Measurements from ENCODE around the gene KAT2B.
A peak's percentile ranks its signal among the peaks of the same experiment; 100 is the strongest.

KAT2B gene

GRCh38 chr3:20173844-20174410 is 133.7 kb downstream of the KAT2B start:
- no peak for DNase-seq
- Mint-ChIP-seq H3K9me3 (no peaks in the 10 kb centered on the region), H3K27ac (no peak overlapping the region), H3K4me3 (no peak overlapping the region), H3K4me1 (no peaks in the 10 kb centered on the region), H3K27me3 (no peaks in the 10 kb centered on the region)
- ATAC-seq: no peak

GRCh38 chr3:20181276-20181675 is 141.0 kb downstream of the KAT2B start:
- Mint-ChIP-seq H3K27ac (no peak overlapping the region), H3K27me3 (no peaks in the 10 kb centered on the region)
- ATAC-seq: no peak

GRCh38 chr3:20182206-20182605 is 142.0 kb downstream of the KAT2B start:
- no peak for DNase-seq
- H3K4me3 Mint-ChIP-seq: no peak overlapping the region
- no peaks in the 10 kb centered on the region for H3K27me3 Mint-ChIP-seq
- H3K27ac Mint-ChIP-seq: peak overlapping the region in 1 of 2 donors; percentile 21
- no peak for ATAC-seq
- no peaks in the 10 kb centered on the region for H3K9me3 Mint-ChIP-seq
- H3K4me1 Mint-ChIP-seq: peaks cover 6% of the 10 kb centered on the region

More at GRCh38 chr3:20181276-20181675, 141.0 kb downstream of the KAT2B start:
- H3K4me3 Mint-ChIP-seq: no peak overlapping the region
- DNase-seq: no peak
- peaks cover 6% of the 10 kb centered on the region for H3K4me1 Mint-ChIP-seq
- no peaks in the 10 kb centered on the region for H3K9me3 Mint-ChIP-seq

- Mint-ChIP-seq H3K27ac (no peak overlapping the region), H3K27me3 (no peaks in the 10 kb centered on the region), H3K4me3 (no peak overlapping the region), H3K9me3 (no peaks in the 10 kb centered on the region), H3K4me1 (peaks cover 6% of the 10 kb centered on the region)
- ATAC-seq (peak; percentile 39), DNase-seq (peak; percentile 10 to 21)
Measured at GRCh38 chr3:20185331-20185678, 145.1 kb downstream of the KAT2B start.

GRCh38 chr3:20185679-20186599 is 145.7 kb downstream of the KAT2B start, which contains the start of gene SGO1:
SGO1 (minus strand) TSS chr3:20186206; CDS start chr3:20184027, 2,179 bp downstream.
- no peak within 1 kb of the TSS for H3K27ac Mint-ChIP-seq
- DNase-seq (peak; percentile 98 to 99), ATAC-seq (peak; percentile 97)
- no peak within 1 kb of the TSS for H3K4me3 Mint-ChIP-seq
- H3K4me1 Mint-ChIP-seq: peaks cover 6% of the 10 kb centered on the region
- H3K27me3 Mint-ChIP-seq: no peaks in the 10 kb centered on the region
- no peaks in the 10 kb centered on the region for H3K9me3 Mint-ChIP-seq

- H3K4me1 Mint-ChIP-seq: peaks cover 6% of the 10 kb centered on the region
Measured at GRCh38 chr3:20186600-20187004, 146.4 kb downstream of the KAT2B start.

GRCh38 chr3:20190991-20191390 is 150.7 kb downstream of the KAT2B start:
- H3K27ac Mint-ChIP-seq: peak overlapping the region in 1 of 2 donors; percentile 54
- H3K27me3 Mint-ChIP-seq: no peaks in the 10 kb centered on the region
- H3K9me3 Mint-ChIP-seq: no peaks in the 10 kb centered on the region
- DNase-seq (no peak), ATAC-seq (no peak)
- no peaks in the 10 kb centered on the region for H3K4me1 Mint-ChIP-seq
- no peak overlapping the region for H3K4me3 Mint-ChIP-seq

More at GRCh38 chr3:20186600-20187004, 146.4 kb downstream of the KAT2B start:
- H3K9me3 Mint-ChIP-seq: no peaks in the 10 kb centered on the region
- DNase-seq (no peak), ATAC-seq (peak; percentile 13)
- no peak overlapping the region for H3K4me3 Mint-ChIP-seq
- H3K27me3 Mint-ChIP-seq: no peaks in the 10 kb centered on the region
- H3K27ac Mint-ChIP-seq: no peak overlapping the region

- Mint-ChIP-seq H3K4me3 (no peak overlapping the region), H3K27me3 (no peaks in the 10 kb centered on the region), H3K9me3 (no peaks in the 10 kb centered on the region), H3K4me1 (peaks cover 9% of the 10 kb centered on the region), H3K27ac (peak overlapping the region in 1 of 2 donors; percentile 60)
- ATAC-seq (no peak), DNase-seq (no peak)
Measured at GRCh38 chr3:20194793-20195460, 154.7 kb downstream of the KAT2B start.

GRCh38 chr3:20197775-20198174 is 157.5 kb downstream of the KAT2B start:
- DNase-seq: no peak
- no peak overlapping the region for H3K4me3 Mint-ChIP-seq
- peaks cover 14% of the 10 kb centered on the region for H3K4me1 Mint-ChIP-seq
- no peak overlapping the region for H3K27ac Mint-ChIP-seq
- no peaks in the 10 kb centered on the region for H3K9me3 Mint-ChIP-seq
- ATAC-seq: no peak
- H3K27me3 Mint-ChIP-seq: no peaks in the 10 kb centered on the region

- H3K27ac Mint-ChIP-seq: no peak overlapping the region
- H3K4me3 Mint-ChIP-seq: no peak overlapping the region
- H3K9me3 Mint-ChIP-seq: peaks cover 5 to 7% of the 10 kb centered on the region in 2 donors
- ATAC-seq: no peak
- DNase-seq: no peak
- peaks cover 14% of the 10 kb centered on the region for H3K4me1 Mint-ChIP-seq
- no peaks in the 10 kb centered on the region for H3K27me3 Mint-ChIP-seq
Measured at GRCh38 chr3:20201143-20201542, 160.9 kb downstream of the KAT2B start.
